PC-3 (cell line): ENCODE data around the gene MYH9. TPM values are rescaled to one million over a fixed set of nuclear protein-coding genes. Genes with fewer than 3 reads are reported as not detected.

ENCODE experiments used
- ATAC-seq: fragments of 200-7000 bp; cut with Tn5 transposase; 2 replicates; pipeline ENCODE4 v1.9.1; 2020; ENCODE audit warnings: mild to moderate bottlenecking, moderate library complexity
- BruUV-seq: library from RNA; stranded (reverse); fragments of 400-500 nt; replicated peaks from 2 replicates; lab custom pipeline; 2021; lab: Mats Ljungman, UMichigan
- CTCF ChIA-PET: fragments of 300-600 bp; sonication (Branson Sonifier 250); formaldehyde crosslinking; loops from one replicate; lab custom pipeline; 2022; ENCODE audit warnings: antibody characterized with exemption; lab: Charles Lee
- POLR2A ChIA-PET: fragments of 300-600 bp; sonication (Branson Sonifier 250); formaldehyde crosslinking; loops from one replicate; lab custom pipeline; 2022; ENCODE audit warnings: antibody characterized with exemption; ENCODE audit not compliant: unreplicated experiment; lab: Charles Lee
- DNase-seq: peaks from one replicate; pipeline ENCODE4 v3.0.0-alpha.2; 2015
- H2AFZ ChIP-seq: fragments of 300-600 bp; sonication (generic); 2 replicates; pipeline ENCODE4 v1.6.0; 2016; ENCODE audit warnings: antibody characterized with exemption, low read length
- H3F3A ChIP-seq: fragments of 300-600 bp; sonication (generic); one replicate; pipeline ENCODE4 v1.6.0; 2017; ENCODE audit warnings: antibody characterized with exemption, low read length, control low read depth, mild to moderate bottlenecking; ENCODE audit not compliant: unreplicated experiment
- H3K27ac ChIP-seq: fragments of 300-600 bp; sonication (generic); 2 replicates; pipeline ENCODE4 v1.5.1; 2016; ENCODE audit warnings: mild to moderate bottlenecking, low read length
- H3K27me3 ChIP-seq: fragments of 300-600 bp; sonication (generic); 2 replicates; pipeline ENCODE4 v1.6.1; 2016; ENCODE audit warnings: low read length, mixed read lengths
- H3K36me3 ChIP-seq: fragments of 300-600 bp; sonication (generic); 2 replicates; pipeline ENCODE4 v1.6.1; 2016; ENCODE audit warnings: low read depth, mixed run types, low read length, mixed read lengths
- H3K4me1 ChIP-seq: fragments of 300-600 bp; sonication (generic); 2 replicates; pipeline ENCODE4 v1.5.1; 2016; ENCODE audit warnings: low read length; ENCODE audit not compliant: insufficient read depth
- H3K4me2 ChIP-seq: fragments of 300-600 bp; sonication (generic); 2 replicates; pipeline ENCODE4 v1.6.0; 2016; ENCODE audit warnings: low read length
- H3K4me3 ChIP-seq: fragments of 300-600 bp; sonication (generic); 2 replicates; pipeline ENCODE4 v1.5.1; 2016; ENCODE audit warnings: mild to moderate bottlenecking, low read length, mixed read lengths
- H3K79me2 ChIP-seq: fragments of 300-600 bp; sonication (generic); 2 replicates; pipeline ENCODE4 v1.6.1; 2017; ENCODE audit warnings: low read length, mixed read lengths
- H3K9ac ChIP-seq: fragments of 300-600 bp; sonication (generic); 2 replicates; pipeline ENCODE4 v1.6.0; 2016; ENCODE audit warnings: mild to moderate bottlenecking, low read length
- H3K9me2 ChIP-seq: fragments of 300-600 bp; sonication (generic); replicated peaks from 2 replicates; pipeline ENCODE4 v1.6.1; 2016; ENCODE audit warnings: mixed run types, low read length, mixed read lengths
- H3K9me3 ChIP-seq: fragments of 300-600 bp; sonication (generic); 2 replicates; pipeline ENCODE4 v1.6.1; 2016; ENCODE audit warnings: low read length, mixed read lengths
- H4K20me1 ChIP-seq: fragments of 300-600 bp; sonication (generic); 2 replicates; pipeline ENCODE4 v1.6.1; 2016; ENCODE audit warnings: low read length, mixed read lengths
- CTCF ChIP-seq: fragments of 300-600 bp; sonication (generic); conservative IDR thresholded peaks from 2 replicates; pipeline ENCODE4 v1.5.1; 2017; ENCODE audit warnings: antibody characterized with exemption, low read depth, mild to moderate bottlenecking, low read length
- EZH2 ChIP-seq: fragments of 300-600 bp; sonication (generic); IDR thresholded peaks from one replicate; pipeline ENCODE4 v1.6.1; 2017; ENCODE audit warnings: antibody characterized with exemption, mild to moderate bottlenecking, low read length; ENCODE audit not compliant: unreplicated experiment
- EZH2phosphoT487 ChIP-seq: fragments of 300-600 bp; sonication (generic); IDR thresholded peaks from 2 replicates; pipeline ENCODE4 v1.6.1; 2018; ENCODE audit warnings: mild to moderate bottlenecking, antibody characterized with exemption, low read length, borderline replicate concordance
- intact Hi-C: fragments of 100-400 bp; cut with micrococcal nuclease; formaldehyde crosslinking; loops from 2 replicates; pipeline ENCODE4 v1.9.0; 2023
- total RNA-seq: library from RNA; depleted of rRNA; stranded (reverse); fragments of >200 nt; gene quantifications from 2 replicates; pipeline ENCODE4 v1.2.3, GENCODE V29; 2014

Gene MYH9
- total RNA-seq, 1 experiment from 2014 or later, result 357 TPM

GRCh38 chr22:36378869-36379217, 8.9 kb downstream of the MYH9 start:
- Histone ChIP-seq H3K36me3 (peaks cover 9% of the 10 kb centered on the region; the same call in 1 of the 2 replicates), H3K4me2 (no peak overlapping the region), H3K4me3 (no peak overlapping the region), H4K20me1 (peaks cover 65% of the 10 kb centered on the region), H3K27me3 (no peaks in the 10 kb centered on the region), H2AFZ (no peak overlapping the region), H3K79me2 (peaks cover 100% of the 10 kb centered on the region), H3K9me2 (no peaks in the 10 kb centered on the region), H3K27ac (no peak overlapping the region), H3K9me3 (no peaks in the 10 kb centered on the region), H3K9ac (no peak overlapping the region), H3F3A (no peaks in the 10 kb centered on the region), H3K4me1 (peaks cover 41% of the 10 kb centered on the region)
- intact Hi-C loops, result no loop called here
- CTCF ChIA-PET, result no interaction called here
- TF ChIP-seq EZH2phosphoT487 (no peak), CTCF (no peak), EZH2 (no peak)
- DNase-seq, result no peak
- no peak for ATAC-seq
- POLR2A ChIA-PET, result interaction anchor here (0.6 to 0.8 kb wide), 3 partner anchors 8 to 53 kb away, joined by 3 to 4 read pairs (median 4); no protein-coding TSS in a partner anchor
- no TSS peak for BruUV-seq

GRCh38 chr22:36378080-36378868, 9.5 kb downstream of the MYH9 start:
- Histone ChIP-seq H3K27ac (no peak overlapping the region), H2AFZ (no peak overlapping the region), H3K27me3 (no peaks in the 10 kb centered on the region), H3K4me3 (no peak overlapping the region), H3K36me3 (peaks cover 15% of the 10 kb centered on the region; the same call in 1 of the 2 replicates), H3K9me3 (no peaks in the 10 kb centered on the region), H3K79me2 (peaks cover 100% of the 10 kb centered on the region), H3K9ac (no peak overlapping the region), H4K20me1 (peaks cover 70% of the 10 kb centered on the region), H3K4me2 (no peak overlapping the region), H3F3A (no peaks in the 10 kb centered on the region), H3K9me2 (no peaks in the 10 kb centered on the region), H3K4me1 (peaks cover 41% of the 10 kb centered on the region)
- TF ChIP-seq CTCF (no peak), EZH2phosphoT487 (no peak), EZH2 (no peak)
- no peak for ATAC-seq
- ChIA-PET CTCF (no interaction called here), POLR2A (interaction anchor here (0.6 to 0.8 kb wide), 3 partner anchors 8 to 52 kb away, joined by 3 to 4 read pairs (median 4); no protein-coding TSS in a partner anchor)
- intact Hi-C loops, result no loop called here
- BruUV-seq, result no TSS peak
- DNase-seq, result no peak
